Measurements from ENCODE around the gene GPR153. TPM values are rescaled to one million over a fixed set of nuclear protein-coding genes. Genes with fewer than 3 reads are reported as not detected.

GPR153 gene
- total RNA-seq, 4 donors from 2014 or later = 6.2 to 17.3 (median 11.7) TPM

Other genes starting within 250 kb of the GPR153 start
- gene KCNAB2, start 215.2 kb downstream of the GPR153 start, total RNA-seq = 10 to 100 TPM in 2 of 4 donors, 1 to 10 TPM in 2; 4.2 to 12.0 (median 10.0) TPM
- under 1 TPM in 3 of 4 donors, not detected in 1; 0.04 to 0.27 (median 0.13) TPM for gene CHD5, start 80.8 kb downstream of the GPR153 start, total RNA-seq
- 100 to 1,000 TPM; 122 to 216 (median 179) TPM for gene RPL22, start 61.5 kb downstream of the GPR153 start, total RNA-seq
- 10 to 100 TPM in 1 of 4 donors, 1 to 10 TPM in 3; 5.0 to 10.4 (median 7.7) TPM for gene RNF207, start 55.0 kb downstream of the GPR153 start, total RNA-seq
- 10 to 100 TPM; 37.7 to 73.9 (median 57.3) TPM for gene ICMT, start 25.1 kb downstream of the GPR153 start, total RNA-seq
- not detected for gene HES3, start 16.9 kb downstream of the GPR153 start, total RNA-seq
- gene ACOT7, start 132.7 kb upstream of the GPR153 start, total RNA-seq = 10 to 100 TPM; 21.1 to 27.7 (median 24.6) TPM
- 10 to 100 TPM; 15.4 to 47.7 (median 35.8) TPM for gene HES2, start 158.8 kb upstream of the GPR153 start, total RNA-seq
- gene ESPN, start 163.7 kb upstream of the GPR153 start, total RNA-seq = 10 to 100 TPM; 27.5 to 64.3 (median 30.3) TPM
- gene TNFRSF25, start 205.1 kb upstream of the GPR153 start, total RNA-seq = 100 to 1,000 TPM in 1 of 4 donors, 10 to 100 TPM in 3; 53.7 to 168 (median 75.7) TPM
- gene PLEKHG5, start 230.6 kb upstream of the GPR153 start, total RNA-seq = 100 to 1,000 TPM in 2 of 4 donors, 10 to 100 TPM in 2; 72.5 to 170 (median 99.8) TPM

All from lower leg skin (tissue), 4 donors.